OCI-LY7 (cell line): ENCODE results near the gene ABLIM1.

ENCODE experiments used
- CTCF ChIP-seq: fragments of 200-600 bp; sonication (generic); conservative IDR thresholded peaks from 2 replicates; pipeline ENCODE4 v1.5.1; 2014; ENCODE audit warnings: mild to moderate bottlenecking, antibody characterized with exemption, low read length, moderate library complexity, mixed read lengths
- EZH2phosphoT487 ChIP-seq: fragments of 200-600 bp; sonication (generic); IDR thresholded peaks from 2 replicates; pipeline ENCODE4 v1.6.1; 2018; ENCODE audit warnings: low read depth, borderline replicate concordance, mild to moderate bottlenecking, mixed run types, antibody characterized with exemption, low read length, moderate library complexity, mixed read lengths

- no peak for TF ChIP-seq CTCF
- TF ChIP-seq EZH2phosphoT487 = no peak
These were observed 177.0 kb downstream of the ABLIM1 start for GRCh38 chr10:114481055-114481454.
